ENCODE data around the gene SPAG6.
A peak's percentile ranks its signal among the peaks of the same experiment; 100 is the strongest.

The SPAG6 gene

DNA sequence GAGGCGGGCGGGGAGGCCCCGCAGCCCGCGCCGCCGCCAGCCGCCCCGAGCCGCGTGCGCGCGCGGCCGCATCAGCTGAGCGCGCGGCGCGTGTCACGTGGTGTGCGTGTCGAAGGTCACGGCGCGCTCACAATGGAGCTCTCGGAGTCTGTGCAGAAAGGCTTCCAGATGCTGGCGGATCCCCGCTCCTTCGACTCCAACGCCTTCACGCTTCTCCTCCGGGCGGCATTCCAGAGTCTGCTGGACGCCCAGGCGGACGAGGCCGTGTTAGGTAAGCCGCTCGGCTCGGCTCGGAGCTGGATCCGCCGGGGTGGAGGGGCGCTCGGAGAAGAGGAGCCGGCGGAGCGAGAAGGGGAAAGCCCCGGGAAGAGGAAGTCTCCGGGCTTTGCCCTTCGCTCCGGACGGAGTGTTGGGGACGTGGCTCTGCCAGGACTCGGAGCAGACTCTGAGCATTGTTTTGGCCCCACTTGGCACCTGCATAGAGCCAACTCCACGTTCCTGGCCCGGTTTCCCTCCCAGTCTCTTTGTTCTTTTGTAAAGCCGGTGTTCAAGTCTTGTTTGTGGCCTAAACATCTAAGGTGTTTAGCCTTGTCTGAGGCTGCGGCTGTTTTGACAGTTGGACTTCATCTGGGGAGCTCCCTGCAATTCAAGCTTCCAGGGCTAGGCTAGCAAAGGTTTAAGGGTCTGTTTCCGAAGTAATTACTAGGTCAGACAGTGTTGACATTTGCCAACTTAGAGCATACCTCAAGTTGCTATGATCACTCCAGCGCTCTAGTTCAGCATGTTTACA is 28.8 kb upstream of the SPAG6 start, which contains the start of gene COMMD3:
Gene COMMD3, plus strand, starts transcription at position 103 of the 790 bp plus-strand sequence. Its CDS starts 30 bp downstream, at position 133.
- Histone ChIP-seq H3K27ac (ENCODE audit: low read depth, low read length) (peak within 1 kb of the TSS; percentile 2; the same call in 1 of the 2 replicates), H3K4me3 (ENCODE audit: low read length) (peak within 1 kb of the TSS; percentile 74), H3K36me3 (ENCODE audit: insufficient read depth, low read length) (no peaks in the 10 kb centered on the region), H3K9ac (ENCODE audit: low read depth, low read length) (peak within 1 kb of the TSS; percentile 68), H3K9me3 (ENCODE audit: insufficient read depth, low read depth, low read length) (no peaks in the 10 kb centered on the region), H3K4me1 (ENCODE audit: insufficient read depth, low read length) (peaks cover 29% of the 10 kb centered on the region), H3K27me3 (ENCODE audit: insufficient read depth, low read length) (peaks cover 81% of the 10 kb centered on the region)
- under 1% methylated on average over 63 of the region's 63 CpGs for WGBS

DNA sequence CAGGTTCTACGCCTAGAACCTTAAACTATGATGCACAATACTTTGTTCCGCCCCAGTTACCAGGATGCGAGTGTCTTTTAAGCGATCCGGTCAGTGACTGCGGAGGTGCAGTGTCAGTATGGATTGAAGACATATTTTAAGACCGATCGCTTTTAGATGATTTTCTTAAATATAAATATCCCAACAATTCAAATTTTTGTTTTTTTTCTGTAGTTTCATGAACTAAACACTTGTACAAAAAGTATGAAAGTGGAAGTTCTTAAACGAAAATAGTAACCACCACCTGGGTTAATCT is 28.3 kb upstream of the SPAG6 start:
- H3K4me3 ChIP-seq (ENCODE audit: low read length): peak overlapping the region; percentile 74
- peaks cover 29% of the 10 kb centered on the region for H3K4me1 ChIP-seq (ENCODE audit: insufficient read depth, low read length)
- peaks cover 80% of the 10 kb centered on the region for H3K27me3 ChIP-seq (ENCODE audit: insufficient read depth, low read length)
- no peaks in the 10 kb centered on the region for H3K9me3 ChIP-seq (ENCODE audit: insufficient read depth, low read depth, low read length)
- no peaks in the 10 kb centered on the region for H3K36me3 ChIP-seq (ENCODE audit: insufficient read depth, low read length)
- no peak overlapping the region for H3K27ac ChIP-seq (ENCODE audit: low read depth, low read length)
- 4% methylated on average over 6 of the region's 9 CpGs for WGBS
- no peak overlapping the region for H3K9ac ChIP-seq (ENCODE audit: low read depth, low read length)

DNA sequence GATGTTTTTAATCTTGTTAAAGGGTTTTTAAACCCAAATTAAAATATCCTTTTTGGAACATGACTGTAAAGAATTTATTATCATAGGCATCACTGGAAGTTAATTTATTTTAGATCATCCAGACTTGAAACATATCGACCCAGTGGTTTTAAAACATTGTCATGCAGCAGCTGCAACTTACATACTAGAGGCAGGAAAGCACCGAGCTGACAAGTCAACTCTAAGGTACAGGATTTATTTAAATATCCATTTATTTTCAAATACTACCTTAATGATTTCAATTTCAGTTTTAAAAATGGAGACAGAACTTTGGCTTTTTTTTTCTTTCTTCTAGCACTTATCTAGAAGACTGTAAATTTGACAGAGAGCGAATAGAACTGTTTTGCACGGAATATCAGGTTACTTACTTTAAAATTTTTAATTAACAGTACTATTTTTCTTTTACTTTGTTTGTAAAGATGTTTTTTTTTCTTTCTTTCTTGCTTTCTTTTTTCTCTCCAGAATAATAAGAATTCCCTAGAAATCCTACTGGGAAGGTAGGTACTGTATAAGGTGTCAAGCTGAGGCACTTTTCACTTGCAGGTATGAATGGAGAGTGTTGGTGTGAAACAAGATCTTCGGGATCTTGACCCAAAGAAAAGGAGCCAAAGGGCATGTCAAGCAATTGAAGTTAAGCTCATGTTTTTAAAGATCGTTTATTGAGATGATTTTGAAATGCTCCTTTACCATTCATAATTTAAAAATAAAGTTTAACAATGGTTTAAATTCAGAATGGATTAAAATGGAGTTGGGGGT is 27.3 kb upstream of the SPAG6 start:
- Histone ChIP-seq H3K27ac (ENCODE audit: low read depth, low read length) (no peak overlapping the region), H3K4me3 (ENCODE audit: low read length) (no peak overlapping the region), H3K9ac (ENCODE audit: low read depth, low read length) (no peak overlapping the region)

DNA sequence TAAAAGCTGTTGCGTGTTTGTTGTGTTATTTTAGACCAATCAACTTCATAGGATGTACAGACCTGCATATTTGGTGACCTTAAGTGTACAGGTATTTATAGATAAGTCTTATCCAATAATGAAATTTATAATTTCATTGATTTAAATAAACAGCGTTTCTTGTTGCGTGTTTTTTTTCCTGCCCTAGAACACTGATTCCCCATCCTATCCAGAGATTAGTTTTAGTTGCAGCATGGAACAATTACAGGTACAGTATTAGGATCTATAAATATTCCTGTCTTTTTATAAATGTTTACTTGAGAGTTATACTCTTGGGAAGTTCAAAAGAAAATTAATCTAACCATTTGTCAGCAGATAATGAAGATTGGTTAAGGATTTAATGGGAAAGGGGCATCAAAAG is 26.5 kb upstream of the SPAG6 start:
- no peaks in the 10 kb centered on the region for H3K36me3 ChIP-seq (ENCODE audit: insufficient read depth, low read length)
- WGBS: 0% methylated on average over 1 of the region's 3 CpGs
- no peak overlapping the region for H3K9ac ChIP-seq (ENCODE audit: low read depth, low read length)
- no peak overlapping the region for H3K4me3 ChIP-seq (ENCODE audit: low read length)
- H3K4me1 ChIP-seq (ENCODE audit: insufficient read depth, low read length): peaks cover 44% of the 10 kb centered on the region
- H3K27me3 ChIP-seq (ENCODE audit: insufficient read depth, low read length): peaks cover 84% of the 10 kb centered on the region
- H3K9me3 ChIP-seq (ENCODE audit: insufficient read depth, low read depth, low read length): no peaks in the 10 kb centered on the region
- no peak overlapping the region for H3K27ac ChIP-seq (ENCODE audit: low read depth, low read length)

More for the DNA sequence above, 27.3 kb upstream of the SPAG6 start:
- H3K9me3 ChIP-seq (ENCODE audit: insufficient read depth, low read depth, low read length): no peaks in the 10 kb centered on the region
- H3K27me3 ChIP-seq (ENCODE audit: insufficient read depth, low read length): peaks cover 84% of the 10 kb centered on the region
- 0% methylated on average over 3 of the region's 6 CpGs for WGBS
- H3K36me3 ChIP-seq (ENCODE audit: insufficient read depth, low read length): no peaks in the 10 kb centered on the region
- H3K4me1 ChIP-seq (ENCODE audit: insufficient read depth, low read length): peaks cover 36% of the 10 kb centered on the region

DNA sequence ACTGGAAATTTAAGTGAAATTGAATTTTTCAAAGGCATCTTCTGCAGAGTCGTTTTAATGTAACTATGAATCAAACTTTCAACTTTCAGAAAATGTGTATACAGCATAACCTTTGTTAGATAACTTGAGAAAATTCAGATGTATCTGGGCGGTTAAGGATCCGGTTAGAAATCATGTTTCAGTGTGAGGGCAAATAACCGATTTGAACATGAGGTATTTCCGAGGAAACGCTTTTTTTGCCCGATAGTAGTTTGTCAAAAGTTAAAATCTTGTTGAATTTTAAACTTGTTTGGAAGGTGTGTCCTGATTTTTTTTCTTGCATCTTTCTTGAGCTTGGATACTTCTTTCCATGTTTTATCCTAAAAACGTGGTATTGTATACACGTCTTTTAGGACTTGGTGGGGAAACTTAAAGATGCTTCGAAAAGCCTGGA is 25.7 kb upstream of the SPAG6 start:
- Histone ChIP-seq H3K4me3 (ENCODE audit: low read length) (no peak overlapping the region), H3K9ac (ENCODE audit: low read depth, low read length) (no peak overlapping the region), H3K9me3 (ENCODE audit: insufficient read depth, low read depth, low read length) (no peaks in the 10 kb centered on the region), H3K27me3 (ENCODE audit: insufficient read depth, low read length) (peaks cover 84% of the 10 kb centered on the region), H3K4me1 (ENCODE audit: insufficient read depth, low read length) (peaks cover 51% of the 10 kb centered on the region), H3K36me3 (ENCODE audit: insufficient read depth, low read length) (no peaks in the 10 kb centered on the region), H3K27ac (ENCODE audit: low read depth, low read length) (no peak overlapping the region)
- WGBS: 5% methylated on average over 10 of the region's 10 CpGs

DNA sequence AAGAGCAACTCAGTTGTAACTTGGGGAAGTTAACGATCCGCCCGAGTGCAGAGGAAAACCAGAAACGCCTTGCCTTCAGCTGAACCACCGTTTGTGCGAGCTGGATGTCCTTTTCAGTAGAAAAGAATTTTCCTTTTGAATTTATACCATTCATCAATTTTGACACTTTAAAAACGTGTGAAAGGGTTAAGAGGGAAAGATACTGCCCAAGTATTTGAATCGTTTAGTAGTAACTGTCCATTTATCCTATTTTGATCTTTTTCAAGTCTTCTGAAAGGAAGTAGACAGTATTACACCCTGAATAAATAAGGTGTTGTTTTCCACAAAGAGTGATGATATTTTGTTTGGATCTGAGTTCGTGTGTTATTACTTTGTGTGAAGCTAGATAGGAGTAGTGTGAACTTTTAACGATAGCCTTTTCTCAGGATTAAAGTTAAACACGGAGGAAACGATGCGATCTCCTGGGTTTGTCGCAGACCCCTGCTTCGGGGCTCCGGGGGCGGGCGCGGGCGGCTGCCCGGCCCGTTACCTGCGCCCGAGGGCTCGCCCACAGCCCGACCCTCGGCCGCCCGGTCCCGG is 25.2 kb upstream of the SPAG6 start:
- Histone ChIP-seq H3K27ac (ENCODE audit: low read depth, low read length) (no peak overlapping the region), H3K4me1 (ENCODE audit: insufficient read depth, low read length) (peaks cover 56% of the 10 kb centered on the region), H3K9ac (ENCODE audit: low read depth, low read length) (no peak overlapping the region), H3K9me3 (ENCODE audit: insufficient read depth, low read depth, low read length) (no peaks in the 10 kb centered on the region), H3K36me3 (ENCODE audit: insufficient read depth, low read length) (no peaks in the 10 kb centered on the region), H3K4me3 (ENCODE audit: low read length) (peak overlapping the region; percentile 36), H3K27me3 (ENCODE audit: insufficient read depth, low read length) (peaks cover 84% of the 10 kb centered on the region)
- WGBS: under 1% methylated on average over 30 of the region's 30 CpGs

DNA sequence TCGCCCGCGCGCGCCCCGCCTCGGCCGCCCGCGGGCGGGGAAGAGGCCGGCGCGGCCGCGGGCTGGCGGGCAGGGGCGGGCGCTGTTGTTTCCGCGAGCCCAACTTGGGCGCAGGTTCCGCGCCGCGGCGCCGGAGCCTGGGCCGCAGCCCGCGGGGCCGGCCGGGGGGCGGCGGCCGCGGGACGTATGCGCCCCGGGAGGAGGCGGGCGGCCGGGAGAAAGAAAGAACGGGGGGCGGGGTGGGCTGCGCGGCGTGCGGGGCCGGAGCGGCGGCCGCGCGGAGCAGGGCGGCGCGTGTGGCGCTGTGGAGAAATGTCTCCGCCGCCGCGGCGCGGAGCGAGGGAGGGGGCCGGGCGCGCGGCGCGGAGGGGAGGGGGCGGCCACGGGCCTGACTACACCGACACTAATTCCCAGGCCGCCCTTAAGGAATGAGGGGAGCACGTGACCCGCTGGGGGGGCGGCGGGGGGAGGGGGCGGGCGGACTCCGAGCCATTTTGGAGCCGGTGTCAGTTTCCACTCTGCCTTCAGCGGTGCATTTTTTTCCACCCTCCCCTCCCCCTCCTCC is 24.6 kb upstream of the SPAG6 start, which contains the start of gene BMI1:
Gene BMI1, plus strand, starts transcription at position 509 of the 565 bp plus-strand sequence. CDS start 5,351 bp downstream, outside the sequence.
- WGBS: under 1% methylated on average over 63 of the region's 85 CpGs
- Histone ChIP-seq H3K27ac (ENCODE audit: low read depth, low read length) (peak within 1 kb of the TSS; percentile 19; the same call in 1 of the 2 replicates), H3K4me3 (ENCODE audit: low read length) (peak within 1 kb of the TSS; percentile 58), H3K36me3 (ENCODE audit: insufficient read depth, low read length) (no peaks in the 10 kb centered on the region), H3K27me3 (ENCODE audit: insufficient read depth, low read length) (peaks cover 81% of the 10 kb centered on the region), H3K9me3 (ENCODE audit: insufficient read depth, low read depth, low read length) (no peaks in the 10 kb centered on the region), H3K4me1 (ENCODE audit: insufficient read depth, low read length) (peaks cover 50% of the 10 kb centered on the region), H3K9ac (ENCODE audit: low read depth, low read length) (peak within 1 kb of the TSS; percentile 76)

DNA sequence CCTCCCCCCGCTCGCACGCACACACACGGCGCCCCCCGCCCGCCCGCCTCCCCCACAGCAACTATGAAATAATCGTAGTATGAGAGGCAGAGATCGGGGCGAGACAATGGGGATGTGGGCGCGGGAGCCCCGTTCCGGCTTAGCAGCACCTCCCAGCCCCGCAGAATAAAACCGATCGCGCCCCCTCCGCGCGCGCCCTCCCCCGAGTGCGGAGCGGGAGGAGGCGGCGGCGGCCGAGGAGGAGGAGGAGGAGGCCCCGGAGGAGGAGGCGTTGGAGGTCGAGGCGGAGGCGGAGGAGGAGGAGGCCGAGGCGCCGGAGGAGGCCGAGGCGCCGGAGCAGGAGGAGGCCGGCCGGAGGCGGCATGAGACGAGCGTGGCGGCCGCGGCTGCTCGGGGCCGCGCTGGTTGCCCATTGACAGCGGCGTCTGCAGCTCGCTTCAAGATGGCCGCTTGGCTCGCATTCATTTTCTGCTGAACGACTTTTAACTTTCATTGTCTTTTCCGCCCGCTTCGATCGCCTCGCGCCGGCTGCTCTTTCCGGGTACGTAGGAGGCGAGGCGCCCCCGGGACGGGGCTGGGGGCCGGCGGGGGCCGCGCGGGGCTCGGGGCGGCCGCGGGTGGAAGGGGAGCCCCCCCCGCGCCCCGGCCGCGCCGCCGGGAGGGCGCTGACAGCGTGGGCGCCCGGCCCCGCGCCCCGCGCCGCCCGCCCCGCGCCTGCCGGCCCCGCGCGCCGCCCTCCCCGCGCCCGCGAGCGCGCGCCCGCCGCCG is 24.0 kb upstream of the SPAG6 start:
- H3K27ac ChIP-seq (ENCODE audit: low read depth, low read length): peak overlapping the region; percentile 19; the same call in 1 of the 2 replicates
- peaks cover 54% of the 10 kb centered on the region for H3K4me1 ChIP-seq (ENCODE audit: insufficient read depth, low read length)
- H3K9ac ChIP-seq (ENCODE audit: low read depth, low read length): peak overlapping the region; percentile 76
- WGBS: under 1% methylated on average over 106 of the region's 114 CpGs
- no peaks in the 10 kb centered on the region for H3K36me3 ChIP-seq (ENCODE audit: insufficient read depth, low read length)
- peak overlapping the region; percentile 58 for H3K4me3 ChIP-seq (ENCODE audit: low read length)
- no peaks in the 10 kb centered on the region for H3K9me3 ChIP-seq (ENCODE audit: insufficient read depth, low read depth, low read length)
- H3K27me3 ChIP-seq (ENCODE audit: insufficient read depth, low read length): peaks cover 84% of the 10 kb centered on the region

DNA sequence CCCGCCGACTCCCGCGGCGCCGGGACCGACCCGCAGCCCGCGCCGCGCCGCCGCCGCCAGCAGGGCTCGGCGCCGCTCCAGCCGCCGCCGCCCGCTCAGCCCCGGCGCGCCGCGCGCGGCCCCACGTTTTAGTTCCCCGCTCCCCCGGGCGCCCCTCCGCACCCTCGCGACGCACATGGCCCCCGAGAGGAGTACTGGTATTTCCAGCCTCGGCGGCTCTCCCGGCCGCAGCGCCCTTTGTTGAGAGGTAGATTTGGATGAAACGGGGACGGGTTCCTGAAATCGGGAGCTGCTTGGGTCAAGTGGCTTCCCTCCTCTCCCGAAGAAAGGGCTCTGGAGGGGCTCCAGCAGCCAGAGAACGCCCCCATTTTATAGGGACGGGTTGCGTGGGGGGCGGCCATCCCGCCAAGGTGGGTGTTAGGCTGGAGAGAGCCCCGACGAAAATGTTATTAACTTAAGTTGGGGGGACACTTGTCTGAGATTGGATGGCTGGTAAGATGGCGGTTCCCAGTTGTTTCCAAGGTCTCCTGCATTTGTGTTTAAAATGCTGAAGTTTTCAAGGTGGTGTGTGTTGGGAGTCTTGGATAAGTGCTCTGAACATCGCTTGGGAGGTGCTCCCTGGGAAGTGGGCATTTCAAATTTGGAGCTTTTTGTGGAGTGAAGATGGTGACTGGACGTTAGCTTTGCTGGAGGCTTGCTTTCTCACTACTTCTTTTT is 23.2 kb upstream of the SPAG6 start:
- WGBS: under 1% methylated on average over 57 of the region's 57 CpGs
- Histone ChIP-seq H3K36me3 (ENCODE audit: insufficient read depth, low read length) (no peaks in the 10 kb centered on the region), H3K9ac (ENCODE audit: low read depth, low read length) (peak overlapping the region; percentile 53; the same call in 1 of the 2 replicates), H3K9me3 (ENCODE audit: insufficient read depth, low read depth, low read length) (no peaks in the 10 kb centered on the region), H3K4me1 (ENCODE audit: insufficient read depth, low read length) (peaks cover 53% of the 10 kb centered on the region), H3K27ac (ENCODE audit: low read depth, low read length) (no peak overlapping the region), H3K27me3 (ENCODE audit: insufficient read depth, low read length) (peaks cover 86% of the 10 kb centered on the region), H3K4me3 (ENCODE audit: low read length) (peak overlapping the region; percentile 54)

DNA sequence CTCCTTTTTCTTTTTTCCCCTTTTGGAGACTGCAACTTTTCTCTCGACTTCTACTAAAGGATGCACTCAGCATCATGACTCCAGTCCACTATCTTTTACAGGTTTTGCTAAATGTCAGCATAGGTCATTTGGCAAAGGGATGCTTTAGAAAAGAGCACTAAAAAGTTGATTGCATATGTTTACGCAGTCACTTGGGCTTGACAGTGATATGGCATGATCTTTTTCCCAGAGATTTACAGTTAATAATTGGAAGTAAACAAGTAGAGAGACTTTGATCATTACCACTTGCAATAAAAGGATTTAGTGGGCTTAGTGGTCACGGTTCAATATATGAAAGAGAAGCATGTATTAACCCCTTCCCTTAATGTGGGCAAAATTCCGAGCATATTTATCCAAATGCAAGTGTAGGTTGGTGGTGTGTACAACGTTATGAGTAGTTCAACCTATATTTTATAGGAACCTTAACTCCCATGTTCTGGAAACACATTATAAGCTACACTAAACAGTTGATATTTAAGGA is 22.6 kb upstream of the SPAG6 start:
- Histone ChIP-seq H3K4me1 (ENCODE audit: insufficient read depth, low read length) (peaks cover 47% of the 10 kb centered on the region), H3K27ac (ENCODE audit: low read depth, low read length) (no peak overlapping the region)
- WGBS: 12% methylated on average over 4 of the region's 5 CpGs

More for the DNA sequence above, 22.6 kb upstream of the SPAG6 start:
- Histone ChIP-seq H3K9me3 (ENCODE audit: insufficient read depth, low read depth, low read length) (no peaks in the 10 kb centered on the region), H3K4me3 (ENCODE audit: low read length) (peak overlapping the region; percentile 54), H3K36me3 (ENCODE audit: insufficient read depth, low read length) (no peaks in the 10 kb centered on the region), H3K9ac (ENCODE audit: low read depth, low read length) (no peak overlapping the region), H3K27me3 (ENCODE audit: insufficient read depth, low read length) (peaks cover 86% of the 10 kb centered on the region)
